ACC112 (cell line): ENCODE measurements around the gene RIPOR1.
"Not testable (repeated sequence)": the region's sequence is repeated elsewhere in the genome, so short reads cannot be mapped to it uniquely, and the experiment has no call there.

Source experiments
- H2AFZ ChIP-seq: fragments of 200-600 bp; sonication (generic); one replicate; pipeline ENCODE4 v1.6.0; 2017; ENCODE audit warnings: antibody characterized with exemption, low read length; ENCODE audit not compliant: unreplicated experiment
- H3K27ac ChIP-seq: fragments of 200-600 bp; sonication (generic); 2 replicates; pipeline ENCODE4 v1.5.1; 2014; ENCODE audit warnings: low read depth, mild to moderate bottlenecking, antibody characterized with exemption, low read length, moderate library complexity
- H3K27me3 ChIP-seq: fragments of 200-600 bp; sonication (generic); 2 replicates; pipeline ENCODE4 v1.6.1; 2014; ENCODE audit warnings: mild to moderate bottlenecking, antibody characterized with exemption, low read length, moderate library complexity, mixed read lengths; ENCODE audit not compliant: insufficient read depth
- H3K36me3 ChIP-seq: fragments of 200-600 bp; sonication (generic); 2 replicates; pipeline ENCODE4 v1.6.1; 2016; ENCODE audit warnings: mild to moderate bottlenecking, antibody characterized with exemption, low read length, moderate library complexity, mixed read lengths; ENCODE audit not compliant: insufficient read depth
- H3K4me1 ChIP-seq: fragments of 200-600 bp; sonication (generic); one replicate; pipeline ENCODE4 v1.6.1; 2016; ENCODE audit warnings: low read length, mixed read lengths; ENCODE audit not compliant: insufficient read depth, unreplicated experiment, control insufficient read depth
- H3K4me3 ChIP-seq: fragments of 200-600 bp; sonication (generic); 2 replicates; pipeline ENCODE4 v1.5.1; 2014; ENCODE audit warnings: mild to moderate bottlenecking, low read depth, low read length
- H3K79me2 ChIP-seq: fragments of 200-600 bp; sonication (generic); one replicate; pipeline ENCODE4 v1.6.0; 2016; ENCODE audit warnings: low read length; ENCODE audit not compliant: control insufficient read depth, unreplicated experiment, insufficient read depth

The RIPOR1 gene, protein sequence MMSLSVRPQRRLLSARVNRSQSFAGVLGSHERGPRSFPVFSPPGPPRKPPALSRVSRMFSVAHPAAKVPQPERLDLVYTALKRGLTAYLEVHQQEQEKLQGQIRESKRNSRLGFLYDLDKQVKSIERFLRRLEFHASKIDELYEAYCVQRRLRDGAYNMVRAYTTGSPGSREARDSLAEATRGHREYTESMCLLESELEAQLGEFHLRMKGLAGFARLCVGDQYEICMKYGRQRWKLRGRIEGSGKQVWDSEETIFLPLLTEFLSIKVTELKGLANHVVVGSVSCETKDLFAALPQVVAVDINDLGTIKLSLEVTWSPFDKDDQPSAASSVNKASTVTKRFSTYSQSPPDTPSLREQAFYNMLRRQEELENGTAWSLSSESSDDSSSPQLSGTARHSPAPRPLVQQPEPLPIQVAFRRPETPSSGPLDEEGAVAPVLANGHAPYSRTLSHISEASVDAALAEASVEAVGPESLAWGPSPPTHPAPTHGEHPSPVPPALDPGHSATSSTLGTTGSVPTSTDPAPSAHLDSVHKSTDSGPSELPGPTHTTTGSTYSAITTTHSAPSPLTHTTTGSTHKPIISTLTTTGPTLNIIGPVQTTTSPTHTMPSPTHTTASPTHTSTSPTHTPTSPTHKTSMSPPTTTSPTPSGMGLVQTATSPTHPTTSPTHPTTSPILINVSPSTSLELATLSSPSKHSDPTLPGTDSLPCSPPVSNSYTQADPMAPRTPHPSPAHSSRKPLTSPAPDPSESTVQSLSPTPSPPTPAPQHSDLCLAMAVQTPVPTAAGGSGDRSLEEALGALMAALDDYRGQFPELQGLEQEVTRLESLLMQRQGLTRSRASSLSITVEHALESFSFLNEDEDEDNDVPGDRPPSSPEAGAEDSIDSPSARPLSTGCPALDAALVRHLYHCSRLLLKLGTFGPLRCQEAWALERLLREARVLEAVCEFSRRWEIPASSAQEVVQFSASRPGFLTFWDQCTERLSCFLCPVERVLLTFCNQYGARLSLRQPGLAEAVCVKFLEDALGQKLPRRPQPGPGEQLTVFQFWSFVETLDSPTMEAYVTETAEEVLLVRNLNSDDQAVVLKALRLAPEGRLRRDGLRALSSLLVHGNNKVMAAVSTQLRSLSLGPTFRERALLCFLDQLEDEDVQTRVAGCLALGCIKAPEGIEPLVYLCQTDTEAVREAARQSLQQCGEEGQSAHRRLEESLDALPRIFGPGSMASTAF

DNA sequence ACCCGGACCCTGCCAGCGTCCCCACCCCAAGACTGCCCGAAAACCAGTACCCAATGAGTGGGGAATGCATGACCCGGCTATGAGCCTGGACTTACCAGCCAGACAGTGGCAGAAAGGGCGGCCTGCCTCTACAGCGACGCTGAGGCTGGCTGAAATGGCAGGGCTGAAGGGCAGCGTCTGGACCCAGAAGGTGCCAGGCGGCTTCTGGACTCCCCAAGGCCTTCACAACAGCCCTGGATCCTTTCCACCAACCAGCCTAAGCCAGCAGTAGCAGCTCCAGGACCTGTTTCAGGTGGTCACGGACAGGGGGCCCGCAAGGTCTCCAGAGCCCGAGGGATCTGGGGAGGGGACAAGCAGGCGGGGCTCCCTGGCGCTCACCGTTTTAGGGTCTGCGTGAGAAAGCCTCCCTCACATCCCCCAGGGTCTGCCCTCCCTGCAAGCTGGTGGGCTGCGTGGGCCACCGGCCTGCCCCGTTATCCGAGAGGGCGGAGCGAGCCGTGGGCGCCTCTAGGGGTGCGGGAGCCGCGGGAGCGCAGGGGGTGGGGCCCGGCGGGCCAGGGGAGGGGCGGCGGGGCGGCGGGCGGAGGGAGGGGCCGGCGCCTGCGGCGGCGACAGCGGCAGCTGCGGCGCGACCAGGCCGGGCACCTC lies at the start of gene RIPOR1:
Gene RIPOR1 (plus strand): TSS at position 608 of the 648 bp plus-strand sequence. CDS start 9,618 bp downstream, outside the sequence.
- H3K27me3 ChIP-seq = no peaks in the 10 kb centered on the region
- H3K4me1 ChIP-seq = peaks cover 14% of the 10 kb centered on the region
- peaks cover 40% of the 10 kb centered on the region for H3K79me2 ChIP-seq
- peak within 1 kb of the TSS; percentile 94 for H3K4me3 ChIP-seq
- no peaks in the 10 kb centered on the region for H3K36me3 ChIP-seq
- H3K27ac ChIP-seq = peak within 1 kb of the TSS; percentile 50
- H2AFZ ChIP-seq = peak within 1 kb of the TSS; percentile 74

DNA sequence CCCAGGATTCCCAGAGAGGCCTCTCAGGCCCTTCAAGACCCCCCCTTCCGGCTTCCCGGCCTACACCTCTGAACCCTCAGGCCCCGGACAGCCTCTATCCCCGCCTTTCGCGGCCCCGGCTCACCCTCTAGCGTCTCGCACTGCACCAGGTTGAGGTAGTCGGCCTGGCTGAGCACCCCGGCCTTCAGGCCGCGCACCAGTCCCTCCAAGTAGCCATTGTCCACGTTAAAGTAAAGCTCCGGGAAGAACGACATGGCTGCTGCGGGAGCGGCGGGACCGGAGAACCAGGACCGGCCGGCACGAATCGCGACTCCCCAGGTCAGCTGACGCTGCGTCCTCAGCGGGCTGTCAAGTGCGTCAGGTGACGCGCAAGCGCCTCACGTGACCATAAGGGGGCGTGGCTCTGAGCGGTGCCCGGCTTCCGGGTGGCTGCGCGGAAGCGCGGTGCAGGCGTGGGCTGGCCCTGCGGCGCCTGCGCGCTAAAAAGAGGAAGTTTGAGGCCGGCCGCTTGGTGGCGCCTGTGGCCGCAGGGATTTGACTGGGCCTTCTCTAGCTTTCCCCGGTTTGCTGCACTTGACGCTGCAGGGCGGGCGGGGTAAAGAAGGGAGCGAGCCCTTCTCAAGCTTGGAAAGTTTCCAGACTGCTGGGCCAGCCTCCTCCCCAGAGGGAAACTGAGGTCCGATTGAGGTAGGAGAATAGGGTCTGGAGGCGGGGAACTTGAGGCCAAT lies 47.6 kb upstream of the RIPOR1 start, which contains the start of gene ATP6V0D1:
Gene ATP6V0D1 (minus strand): TSS at position 325 of the 728 bp plus-strand sequence. CDS start 71 bp downstream, at position 254.
- H2AFZ ChIP-seq = peak within 1 kb of the TSS; percentile 39
- peak within 1 kb of the TSS; percentile 86 for H3K27ac ChIP-seq
- H3K4me3 ChIP-seq = peak within 1 kb of the TSS; percentile 99
- H3K36me3 ChIP-seq = no peaks in the 10 kb centered on the region
- peaks cover 13% of the 10 kb centered on the region for H3K4me1 ChIP-seq
- H3K27me3 ChIP-seq = no peaks in the 10 kb centered on the region
- peaks cover 45% of the 10 kb centered on the region for H3K79me2 ChIP-seq

DNA sequence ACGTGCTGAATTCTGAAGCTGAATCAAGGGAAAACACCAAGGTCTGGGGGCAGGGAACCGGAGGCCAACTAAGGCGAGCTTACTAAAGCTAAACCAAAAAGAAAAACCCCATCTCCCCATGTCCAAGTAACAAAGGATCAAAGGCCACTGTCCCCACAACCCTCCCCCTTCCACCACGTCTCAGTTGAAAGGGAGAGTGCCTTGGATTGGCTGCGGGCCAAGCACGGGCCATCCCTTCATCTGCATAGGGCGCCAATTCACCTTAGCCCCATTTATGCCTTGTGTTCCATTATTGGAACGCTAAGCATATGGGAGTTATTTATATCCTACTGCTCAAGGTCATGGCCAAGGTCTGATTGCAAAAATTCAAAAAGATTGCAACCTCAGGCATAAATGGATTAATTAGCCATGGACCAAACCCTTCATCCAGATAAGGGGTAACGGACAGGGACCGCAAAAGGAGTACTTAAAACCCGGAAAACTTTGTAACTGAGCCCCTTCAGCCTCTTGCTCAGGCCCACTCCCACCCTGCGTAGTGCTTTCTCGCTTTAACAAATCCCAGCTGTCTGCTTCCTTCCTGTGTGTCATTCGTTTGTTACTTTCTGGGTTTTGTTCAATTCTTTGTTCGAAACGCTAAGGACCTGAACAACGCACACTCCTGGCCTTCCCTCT lies 46.9 kb upstream of the RIPOR1 start:
- peak overlapping the region; percentile 99 for H3K4me3 ChIP-seq
- peaks cover 18% of the 10 kb centered on the region for H3K4me1 ChIP-seq
- H3K36me3 ChIP-seq = no peaks in the 10 kb centered on the region
- no peak overlapping the region for H2AFZ ChIP-seq
- peaks cover 38% of the 10 kb centered on the region for H3K79me2 ChIP-seq
- H3K27ac ChIP-seq = no peak overlapping the region
- no peaks in the 10 kb centered on the region for H3K27me3 ChIP-seq

DNA sequence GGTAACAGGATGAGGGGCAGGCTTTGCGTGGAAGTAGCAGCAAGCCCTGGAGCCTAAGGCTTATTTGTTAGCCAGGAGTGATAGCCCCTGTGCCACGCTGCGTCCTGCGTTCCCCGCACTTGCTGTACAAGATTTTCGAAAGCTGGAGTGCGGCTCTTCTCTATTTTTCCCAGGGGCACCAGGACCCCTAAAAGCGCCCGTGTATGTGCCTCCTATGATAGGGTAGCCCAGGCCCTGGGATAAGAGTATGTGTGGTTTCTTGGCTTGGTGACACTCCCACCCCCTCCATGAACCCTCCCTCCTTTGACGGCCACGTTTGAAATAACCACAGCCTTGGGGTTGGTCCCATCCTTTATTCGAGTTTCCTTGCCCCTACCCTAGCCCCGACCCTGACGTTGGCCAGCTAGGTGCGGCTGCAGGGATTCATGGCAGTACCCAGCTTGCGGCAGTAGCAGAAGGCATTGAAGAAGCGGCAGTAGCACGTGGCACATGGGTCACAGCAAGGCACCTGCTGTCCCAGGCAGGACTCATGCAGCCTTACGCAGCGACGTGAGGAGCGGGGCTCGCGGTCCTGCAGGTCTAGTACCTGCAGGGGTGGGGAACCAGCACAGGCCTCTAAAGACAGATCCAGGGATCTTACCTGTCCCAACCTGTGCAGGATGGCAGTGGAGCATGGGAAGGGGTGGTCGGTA lies 46.2 kb upstream of the RIPOR1 start:
- Histone ChIP-seq H2AFZ (no peak overlapping the region), H3K27ac (no peak overlapping the region), H3K27me3 (no peaks in the 10 kb centered on the region), H3K79me2 (peaks cover 32% of the 10 kb centered on the region), H3K4me1 (peaks cover 24% of the 10 kb centered on the region), H3K4me3 (peak overlapping the region; percentile 99), H3K36me3 (no peaks in the 10 kb centered on the region)

DNA sequence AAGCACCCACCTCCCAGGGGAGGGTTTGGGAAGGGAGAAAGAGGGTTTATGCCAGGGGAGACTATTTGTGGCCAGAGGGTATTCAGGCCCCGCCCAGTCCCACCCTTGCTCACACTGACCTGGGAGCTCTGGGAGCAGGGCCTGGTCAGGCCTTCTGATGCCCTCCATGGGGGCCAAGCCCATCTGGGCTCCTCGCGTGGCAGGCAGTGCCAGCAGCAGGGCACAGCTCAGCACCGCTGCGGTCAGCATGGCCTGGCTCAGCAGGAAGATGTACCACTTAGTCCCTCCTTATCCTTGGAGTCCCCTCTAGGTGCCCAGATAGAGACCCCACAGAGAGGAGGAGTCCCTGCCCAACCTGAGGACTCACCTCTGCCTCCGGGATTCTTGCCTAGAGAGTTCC lies 45.5 kb upstream of the RIPOR1 start, which contains the start of gene AGRP:
Gene AGRP (minus strand): TSS at position 398 of the 400 bp plus-strand sequence. CDS start 149 bp downstream, at position 249.
- H3K4me1 ChIP-seq = peaks cover 24% of the 10 kb centered on the region
- H3K4me3 ChIP-seq = no peak within 1 kb of the TSS; the same call in 1 of the 2 replicates
- H2AFZ ChIP-seq = no peak within 1 kb of the TSS

DNA sequence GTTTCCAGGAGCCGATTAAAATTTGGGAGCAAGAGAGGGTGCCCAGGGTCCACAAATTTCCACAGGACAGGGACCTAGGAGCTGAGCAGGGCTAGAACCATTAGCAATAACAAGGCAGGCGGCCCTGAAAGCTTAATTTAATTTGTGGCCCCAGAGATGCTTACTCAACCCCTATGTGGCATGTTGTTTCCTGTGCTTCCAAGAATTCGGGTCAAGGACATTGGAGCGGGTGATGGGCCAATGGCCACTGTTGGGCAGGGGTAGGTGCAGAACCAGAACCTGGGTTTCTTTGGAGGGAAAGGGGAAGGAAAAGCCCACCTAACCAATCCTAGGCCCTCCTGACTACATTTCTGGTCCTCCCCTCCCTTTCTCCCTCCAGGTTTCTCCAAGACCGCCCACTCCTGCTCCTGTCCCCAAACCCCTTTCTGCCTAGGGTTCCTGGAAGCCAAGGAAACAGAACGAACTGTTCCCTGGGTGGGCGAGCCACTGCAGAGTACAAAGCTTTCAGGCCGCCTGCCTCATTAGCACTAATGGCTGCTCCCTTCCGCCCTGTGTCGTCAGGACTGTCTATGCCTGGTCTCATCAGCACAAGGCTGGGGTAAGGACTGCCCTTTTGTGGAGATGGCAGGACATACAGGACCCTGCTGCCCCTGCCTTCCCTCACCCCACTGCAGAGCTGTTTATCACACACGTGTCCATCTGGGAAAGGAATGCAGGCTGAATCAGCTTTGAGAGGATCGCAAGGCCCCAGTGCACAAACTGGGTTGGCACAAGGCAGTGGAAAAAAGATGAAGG lies 44.7 kb upstream of the RIPOR1 start:
- H3K4me1 ChIP-seq = peaks cover 24% of the 10 kb centered on the region
- H3K27me3 ChIP-seq = no peaks in the 10 kb centered on the region
- peaks cover 18% of the 10 kb centered on the region for H3K79me2 ChIP-seq
- no peaks in the 10 kb centered on the region for H3K36me3 ChIP-seq
- no peak overlapping the region for H2AFZ ChIP-seq
- H3K27ac ChIP-seq = no peak overlapping the region
- H3K4me3 ChIP-seq = no peak overlapping the region

More for the DNA sequence above, 45.5 kb upstream of the RIPOR1 start, which contains the start of gene AGRP:
- H3K27me3 ChIP-seq = no peaks in the 10 kb centered on the region
- H3K36me3 ChIP-seq = no peaks in the 10 kb centered on the region
- peaks cover 24% of the 10 kb centered on the region for H3K79me2 ChIP-seq
- H3K27ac ChIP-seq = no peak within 1 kb of the TSS

DNA sequence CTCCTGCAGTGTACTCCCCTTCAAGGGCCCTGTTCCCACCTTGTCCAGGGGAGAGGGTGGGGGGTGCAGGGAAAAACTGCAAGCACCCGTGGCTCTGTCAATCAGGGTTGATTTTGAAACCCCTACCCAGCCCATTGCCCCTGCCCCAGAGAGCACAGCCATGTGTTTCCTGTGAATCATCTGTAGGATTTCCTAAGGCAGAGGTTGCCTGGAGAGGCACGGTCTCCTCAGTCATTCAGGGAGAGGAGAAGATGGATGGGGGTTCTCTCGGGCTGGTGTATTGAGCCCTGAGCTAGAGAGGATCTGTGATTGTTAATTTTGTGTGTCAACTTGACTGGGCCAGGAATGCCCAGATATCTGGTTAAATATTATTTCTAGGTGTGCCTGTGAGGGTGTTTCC lies 41.8 kb upstream of the RIPOR1 start:
- Histone ChIP-seq H3K4me3 (no peak overlapping the region), H3K27me3 (no peaks in the 10 kb centered on the region), H3K27ac (0 out of 2 replicates have a peak overlapping the region, but pooled peaks have one; percentile 4), H2AFZ (no peak overlapping the region), H3K4me1 (peaks cover 34% of the 10 kb centered on the region), H3K79me2 (no peaks in the 10 kb centered on the region), H3K36me3 (no peaks in the 10 kb centered on the region)

DNA sequence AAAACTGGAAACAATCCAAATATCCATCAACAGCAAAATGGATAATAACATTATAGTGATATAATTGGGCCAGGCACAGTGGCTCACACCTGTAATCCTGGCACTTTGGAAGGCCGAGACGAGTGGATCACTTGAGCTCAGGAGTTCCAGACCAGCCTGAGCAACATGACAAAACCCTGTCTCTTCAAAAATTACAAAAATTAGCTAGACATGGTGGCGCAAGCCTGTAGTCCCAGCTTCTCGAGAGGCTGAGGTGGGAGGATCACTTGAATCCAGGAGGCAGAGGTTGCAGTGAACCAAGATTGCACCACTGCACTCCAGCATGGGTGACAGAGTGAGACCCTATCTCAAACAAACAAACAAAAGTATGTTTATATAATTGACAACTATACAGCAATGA lies 41.1 kb upstream of the RIPOR1 start:
- not testable (repeated sequence) for H3K27ac ChIP-seq, H3K79me2 ChIP-seq, H3K4me3 ChIP-seq, H3K36me3 ChIP-seq, H2AFZ ChIP-seq, H3K27me3 ChIP-seq
- peaks cover 30% of the 10 kb centered on the region for H3K4me1 ChIP-seq
